Measurements from ENCODE around the gene ZNF212.
A peak's percentile ranks its signal among the peaks of the same experiment; 100 is the strongest.

The ZNF212 gene

DNA sequence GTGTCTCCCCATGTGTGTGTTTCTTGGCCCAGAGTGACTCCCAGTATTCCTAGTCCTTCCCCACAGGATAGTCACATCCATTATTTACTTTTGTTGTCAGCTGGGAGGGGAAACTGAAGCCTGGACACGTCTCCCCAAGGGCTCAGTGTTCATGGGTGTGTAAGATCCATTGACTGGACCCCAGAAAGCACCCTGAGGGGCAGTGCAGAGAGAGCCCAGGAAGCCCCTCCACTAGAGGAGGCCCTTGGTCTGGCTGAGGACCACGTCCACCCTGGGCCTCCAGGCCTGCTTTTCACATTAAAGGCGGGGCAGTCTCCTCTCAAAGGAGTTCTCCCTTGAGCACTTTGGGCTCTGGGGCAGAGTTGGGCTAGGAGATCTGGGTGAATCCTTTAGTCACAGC, 43.9 kb downstream of the ZNF212 start:
- FAIRE-seq: no peak
- DNase-seq (ENCODE audit: extremely low spot score, insufficient read length, low read depth): no peak

DNA sequence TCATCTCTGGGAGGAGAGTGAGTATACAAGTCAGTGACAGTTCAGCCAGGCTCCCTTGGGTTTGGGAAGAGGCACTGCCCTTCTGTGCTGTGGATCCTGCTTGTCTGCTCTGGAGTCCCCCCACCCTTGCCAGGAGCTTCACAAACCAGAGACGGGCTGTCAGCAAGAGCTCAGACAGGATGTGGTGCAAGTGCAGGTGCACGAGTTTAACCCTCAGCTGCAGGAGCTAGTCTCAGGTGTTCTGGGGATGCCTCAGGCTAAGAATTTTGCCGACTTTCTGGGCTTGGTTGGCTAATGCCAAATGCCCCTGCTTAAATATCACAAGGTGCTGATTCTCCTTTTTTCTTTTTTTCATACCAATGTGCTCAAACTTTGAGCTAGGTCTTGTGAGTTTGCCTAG, 44.9 kb downstream of the ZNF212 start:
- FAIRE-seq (peak; percentile 69), DNase-seq (ENCODE audit: extremely low spot score, insufficient read length, low read depth) (no peak)

DNA sequence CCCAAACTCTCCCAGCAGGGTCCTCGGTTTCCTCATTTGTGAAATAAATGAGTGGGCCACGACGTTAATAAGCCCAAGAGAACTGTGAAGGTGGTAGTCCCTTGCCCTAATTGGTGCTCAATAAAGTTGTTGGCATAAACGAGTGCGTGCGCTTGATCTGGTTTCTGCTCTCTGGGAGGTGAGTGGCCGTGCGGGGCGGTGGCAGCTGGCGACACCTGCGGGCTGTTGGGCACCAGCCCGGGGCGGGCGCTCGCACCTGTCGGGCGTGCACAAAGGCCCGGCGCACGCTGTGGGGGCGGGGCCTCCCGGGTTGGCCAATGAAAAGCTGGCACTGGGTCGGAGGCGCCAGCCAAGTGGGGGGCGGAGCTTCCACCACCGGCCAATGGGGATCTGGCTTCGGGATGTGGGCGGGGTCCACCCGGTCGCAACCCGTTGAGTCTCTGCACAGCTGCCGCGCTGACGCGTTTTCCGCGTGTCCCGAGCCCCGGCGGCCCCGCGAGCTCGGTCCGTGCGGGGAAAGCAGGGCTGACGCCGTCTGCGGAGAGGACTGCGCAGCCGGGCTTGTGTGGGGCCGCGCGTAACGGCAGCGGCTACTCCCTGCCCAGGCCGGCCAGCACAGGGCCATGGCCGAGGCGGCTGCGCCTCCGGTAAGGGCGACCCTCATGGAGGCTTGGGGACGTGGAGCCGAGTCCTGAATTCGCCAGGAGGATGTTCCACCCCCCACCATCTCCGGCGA, 45.6 kb downstream of the ZNF212 start:
- peak; percentile 92 for FAIRE-seq

GRCh38 chr7:149285603-149286002, 46.2 kb downstream of the ZNF212 start:
- DNase-seq (ENCODE audit: extremely low spot score, insufficient read length, low read depth) (no peak), FAIRE-seq (no peak)

More for the DNA sequence above, 45.6 kb downstream of the ZNF212 start:
- peak; percentile 84 for DNase-seq (ENCODE audit: extremely low spot score, insufficient read length, low read depth)

DNA sequence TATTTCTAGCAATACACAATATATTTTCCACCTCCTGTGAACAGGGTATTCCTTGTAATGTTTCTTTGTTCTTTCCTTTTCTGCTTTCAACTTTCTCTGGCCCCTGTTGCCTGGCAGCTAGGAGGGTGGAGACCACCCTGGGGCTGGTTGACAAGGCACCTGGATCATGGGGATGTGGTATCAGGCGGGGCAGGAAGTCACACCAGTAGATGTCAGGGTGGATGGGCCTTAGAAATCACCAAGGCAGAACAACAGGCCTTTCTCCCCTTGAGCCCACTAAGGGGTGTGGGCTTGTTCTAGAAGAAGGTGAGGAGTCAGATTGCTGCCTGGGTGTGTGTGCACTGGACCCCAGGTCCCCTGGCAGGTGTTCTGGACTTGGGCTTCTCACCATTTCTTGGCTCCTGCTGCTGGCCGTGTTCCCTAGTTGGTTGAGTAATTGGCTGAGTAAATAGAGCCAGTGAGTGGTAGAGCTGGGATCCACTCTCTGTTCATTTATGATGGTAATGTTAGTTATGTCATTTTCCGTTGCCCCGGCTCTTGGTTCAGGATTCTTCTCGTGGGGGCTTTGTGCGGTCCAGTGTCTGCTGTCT, 47.5 kb downstream of the ZNF212 start:
- DNase-seq (ENCODE audit: extremely low spot score, insufficient read length, low read depth) (no peak), FAIRE-seq (no peak)

DNA sequence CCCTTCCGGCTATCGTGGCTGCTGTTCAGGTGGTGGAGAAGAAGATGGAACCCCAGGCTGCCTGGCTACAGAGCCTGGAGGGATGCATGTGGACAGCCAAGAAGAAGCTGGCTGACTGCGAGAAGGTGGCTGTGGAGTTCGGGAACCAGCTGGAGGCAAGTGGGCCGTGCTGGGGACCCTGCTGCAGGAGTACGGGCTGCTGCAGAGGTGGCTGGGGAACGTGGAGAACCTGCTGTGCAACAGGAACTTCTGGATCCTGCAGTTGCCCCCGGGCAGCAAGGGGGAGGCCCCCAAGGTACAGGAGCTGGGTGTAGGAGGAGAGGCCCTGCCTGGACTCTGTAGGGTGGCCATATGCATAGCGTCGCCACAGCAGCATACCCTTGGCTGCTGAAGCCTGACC, 48.2 kb downstream of the ZNF212 start:
- FAIRE-seq (no peak), DNase-seq (ENCODE audit: extremely low spot score, insufficient read length, low read depth) (no peak)

- no peak for DNase-seq (ENCODE audit: extremely low spot score, insufficient read length, low read depth)
- FAIRE-seq: no peak
Measured at GRCh38 chr7:149289262-149289661, 49.8 kb downstream of the ZNF212 start.

DNA sequence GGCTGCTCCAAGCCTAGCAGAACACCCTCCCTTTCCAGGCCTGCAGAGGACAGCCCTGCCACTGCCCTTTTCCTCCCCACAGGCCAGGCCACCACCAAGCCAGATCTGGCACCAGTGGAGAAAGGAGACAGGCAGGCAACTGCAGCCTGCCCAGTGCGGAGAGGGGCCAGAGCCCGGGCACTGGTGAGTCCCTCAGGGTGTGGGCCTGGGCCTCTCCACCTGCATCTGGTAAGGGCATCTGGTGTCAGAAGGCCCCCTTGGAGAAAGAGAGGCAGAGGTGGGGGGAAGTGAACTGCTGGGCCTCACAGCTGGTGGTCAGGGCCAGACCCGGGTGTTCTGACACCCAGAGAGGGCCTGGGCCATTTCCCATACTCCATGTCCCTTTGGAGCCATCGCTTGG, 50.4 kb downstream of the ZNF212 start:
- no peak for FAIRE-seq

GRCh38 chr7:149291036-149291780, 51.8 kb downstream of the ZNF212 start:
- FAIRE-seq (no peak), DNase-seq (ENCODE audit: extremely low spot score, insufficient read length, low read depth) (no peak)

More for the DNA sequence above, 50.4 kb downstream of the ZNF212 start:
- no peak for DNase-seq (ENCODE audit: extremely low spot score, insufficient read length, low read depth)

DNA sequence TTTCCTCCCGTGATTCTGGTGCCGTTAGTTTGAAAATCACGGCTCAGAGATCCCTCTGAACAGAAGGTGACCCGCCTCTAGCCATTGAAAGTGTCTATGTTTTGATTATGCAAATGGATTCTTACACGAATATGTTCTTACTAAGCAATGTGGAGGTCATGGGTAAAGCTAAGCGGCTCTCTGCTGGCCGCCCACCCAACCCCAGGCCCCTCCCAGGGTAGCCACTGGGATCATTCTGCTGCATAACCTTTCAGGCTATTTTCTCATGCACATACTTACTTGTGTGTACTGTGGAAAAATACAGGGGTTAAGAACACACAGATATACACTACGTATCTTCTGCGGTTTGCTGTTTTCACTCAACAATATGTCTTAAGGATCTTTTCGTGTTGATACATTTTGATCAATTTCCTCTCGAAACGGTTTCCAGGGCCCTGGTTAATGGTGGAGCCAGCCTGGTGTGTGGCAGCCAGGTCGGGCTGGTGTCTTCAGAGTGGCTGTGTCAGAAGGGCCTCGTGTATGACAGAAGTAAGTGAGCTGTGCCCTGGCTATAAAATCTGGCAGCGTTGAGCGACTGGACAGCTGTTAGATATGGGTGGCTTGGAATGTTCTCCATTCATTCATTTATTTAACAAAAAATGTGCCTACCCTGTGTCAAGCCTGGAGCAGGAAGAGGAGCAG, 52.5 kb downstream of the ZNF212 start:
- DNase-seq (ENCODE audit: extremely low spot score, insufficient read length, low read depth) (no peak), FAIRE-seq (no peak)

DNA sequence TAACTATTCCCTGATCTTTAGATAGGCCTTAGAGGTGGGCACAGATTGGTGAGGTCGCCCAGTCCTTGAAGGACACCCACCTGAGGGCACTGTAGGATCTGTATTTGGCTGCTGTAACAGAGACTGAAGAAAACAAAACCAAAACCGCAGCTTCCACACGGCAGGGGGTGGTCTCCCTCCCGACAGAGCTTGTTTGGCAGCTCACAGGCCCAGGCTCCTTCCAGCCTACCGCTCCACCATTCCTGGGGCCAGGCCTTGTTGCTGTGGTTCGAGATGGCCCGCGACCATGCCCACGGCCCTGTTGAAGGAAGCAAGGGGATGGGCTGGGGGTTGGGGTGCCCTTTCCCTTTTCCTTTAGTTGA, 53.0 kb downstream of the ZNF212 start:
- no peak for DNase-seq (ENCODE audit: extremely low spot score, insufficient read length, low read depth)
- FAIRE-seq: no peak

GRCh38 chr7:149293338-149293737, 53.9 kb downstream of the ZNF212 start:
- no peak for DNase-seq (ENCODE audit: extremely low spot score, insufficient read length, low read depth)
- no peak for FAIRE-seq

GRCh38 chr7:149293946-149294633, 54.6 kb downstream of the ZNF212 start:
- DNase-seq (ENCODE audit: extremely low spot score, insufficient read length, low read depth) (no peak), FAIRE-seq (no peak)

GRCh38 chr7:149294634-149295480, 55.4 kb downstream of the ZNF212 start:
- no peak for FAIRE-seq

GRCh38 chr7:149295481-149295850, 56.0 kb downstream of the ZNF212 start:
- FAIRE-seq (no peak), DNase-seq (ENCODE audit: extremely low spot score, insufficient read length, low read depth) (no peak)

More at GRCh38 chr7:149294634-149295480, 55.4 kb downstream of the ZNF212 start:
- DNase-seq (ENCODE audit: extremely low spot score, insufficient read length, low read depth): no peak

DNA sequence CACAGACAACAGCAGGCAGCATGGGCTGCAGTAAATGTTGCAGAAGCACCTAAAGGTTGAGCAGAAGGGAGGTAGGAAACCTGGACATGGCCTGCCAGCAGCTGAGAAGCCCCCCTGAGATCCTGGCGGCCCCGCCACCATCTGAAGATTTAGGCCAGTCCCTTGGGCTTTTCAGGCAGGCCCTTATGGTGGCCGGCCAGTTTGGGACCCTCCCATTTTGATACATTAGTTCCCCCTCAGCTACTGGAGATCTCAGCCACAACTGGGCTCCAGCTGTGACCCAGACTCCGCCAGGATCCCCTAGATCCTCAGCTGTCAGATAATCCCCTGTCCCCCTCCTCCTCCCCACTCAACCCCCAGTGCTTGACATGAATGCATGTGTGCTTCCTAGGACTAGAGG, 56.9 kb downstream of the ZNF212 start:
- no peak for FAIRE-seq
- DNase-seq (ENCODE audit: extremely low spot score, insufficient read length, low read depth): no peak

- no peak for DNase-seq (ENCODE audit: extremely low spot score, insufficient read length, low read depth)
- FAIRE-seq: no peak
Measured at GRCh38 chr7:149297034-149297755, 57.7 kb downstream of the ZNF212 start.

DNA sequence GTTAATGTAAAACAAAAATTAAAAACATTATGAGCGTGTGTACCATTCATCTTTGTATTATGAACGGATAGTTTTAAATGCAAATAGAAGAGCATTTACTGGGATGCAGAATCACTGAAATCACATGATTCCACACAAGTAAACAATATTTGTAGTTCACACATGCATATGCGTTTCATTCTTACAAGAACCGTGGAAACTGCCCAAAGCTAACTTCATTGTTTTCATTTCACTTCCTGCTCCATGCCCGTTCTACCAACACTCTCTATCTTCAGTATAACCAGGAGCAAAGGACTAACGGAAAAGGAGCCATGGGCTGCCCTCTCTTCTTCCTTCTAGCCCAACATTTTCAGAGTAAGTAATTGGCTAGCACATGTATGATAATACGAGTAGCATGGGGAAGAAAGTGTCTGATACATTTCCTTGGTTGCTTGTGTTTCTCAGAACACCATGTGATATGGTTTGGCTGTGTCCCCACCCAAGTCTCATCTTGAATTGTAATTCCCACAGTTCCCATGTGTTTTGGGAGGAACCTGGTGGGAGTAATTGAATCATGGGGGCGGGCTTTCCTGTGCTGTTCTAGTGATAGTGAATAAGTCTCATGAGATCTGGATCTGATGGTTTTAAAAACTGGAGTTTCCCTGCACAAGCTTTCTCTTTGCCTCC, 61.3 kb downstream of the ZNF212 start:
- no peak for FAIRE-seq
- DNase-seq (ENCODE audit: extremely low spot score, insufficient read length, low read depth): no peak
